Limb (tissue), 2 donors: ENCODE measurements around the gene NPPB.
A peak's percentile ranks its signal among the peaks of the same experiment; 100 is the strongest.
"Not testable (repeated sequence)": the region's sequence is repeated elsewhere in the genome, so short reads cannot be mapped to it uniquely, and the experiment has no call there.

ENCODE experiments used
- DNase-seq, 2 donors: peaks; one replicate each; pipeline ENCODE4 v3.0.0-alpha.2; 2016; ENCODE audit errors: extremely low spot score in 2 of 2

The NPPB gene

DNA sequence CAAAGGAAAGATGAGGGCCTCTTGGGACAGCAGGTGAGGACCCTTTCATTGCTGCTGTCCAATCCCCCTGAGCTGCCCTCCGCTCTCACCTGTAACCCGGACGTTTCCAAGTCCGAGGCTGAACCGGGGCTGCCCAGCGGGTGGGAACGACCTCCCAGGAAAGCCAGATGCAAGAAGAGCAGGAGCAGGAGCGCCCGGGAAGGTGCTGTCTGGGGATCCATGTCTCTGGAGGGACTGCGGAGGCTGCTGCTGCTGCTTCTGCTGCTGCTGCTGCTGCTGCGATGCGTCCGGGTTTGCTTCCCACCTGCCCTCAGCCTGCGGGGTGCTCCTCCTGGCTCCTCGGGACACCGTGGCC is at the start of gene NPPB:
Gene NPPB, minus strand, starts transcription at position 333 of the 355 bp plus-strand sequence. Its CDS starts 112 bp downstream, at position 221.
- no peak for DNase-seq

GRCh38 chr1:11908095-11908675 is 49.4 kb upstream of the NPPB start:
- peak in 1 of 2 donors; percentile 96 for DNase-seq

- DNase-seq, result peak; percentile 98
Observed at GRCh38 chr1:11907275-11908094, 48.7 kb upstream of the NPPB start.

DNA sequence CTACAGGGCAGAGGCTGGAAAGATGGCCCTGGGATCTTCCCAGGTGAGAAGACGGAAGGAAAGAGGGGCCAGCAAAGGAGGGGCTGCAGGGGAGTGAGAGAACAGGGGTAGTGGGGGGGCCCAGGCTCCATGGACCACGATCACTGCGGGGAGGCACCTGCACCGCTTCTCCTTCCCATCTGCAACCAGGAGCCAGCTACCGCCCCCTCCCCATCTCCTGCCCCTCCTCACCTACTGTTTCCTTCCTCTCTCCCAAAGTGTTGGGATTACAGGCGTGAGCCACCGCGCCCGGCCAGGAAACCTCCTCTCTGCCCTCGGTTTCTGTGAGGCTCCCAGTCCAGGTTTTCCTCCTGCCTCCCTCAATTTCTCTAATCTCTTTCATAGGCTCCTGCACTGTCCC is 48.1 kb upstream of the NPPB start:
- no peak for DNase-seq

GRCh38 chr1:11904978-11905377 is 46.2 kb upstream of the NPPB start:
- DNase-seq, result no peak

DNA sequence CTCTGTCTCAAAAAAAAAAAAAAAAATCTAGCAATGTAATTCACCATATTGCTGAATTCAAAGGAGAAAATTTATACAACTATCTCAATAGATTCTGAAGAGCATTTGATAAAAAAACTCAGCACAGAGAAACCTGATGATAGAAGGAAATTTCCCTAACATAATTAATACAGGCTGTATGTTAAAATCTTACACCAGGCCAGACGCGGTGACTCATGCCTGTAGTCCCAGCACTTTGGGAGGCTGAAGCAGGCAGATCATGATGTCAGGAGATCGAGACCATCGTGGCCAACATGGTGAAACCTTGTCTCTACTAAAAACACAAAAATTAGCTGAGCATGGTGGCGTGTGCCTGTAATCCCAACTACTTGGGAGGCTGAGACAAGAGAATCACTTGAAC is 45.4 kb upstream of the NPPB start:
- not testable (repeated sequence) for DNase-seq

GRCh38 chr1:11903210-11903609 is 44.5 kb upstream of the NPPB start:
- no peak for DNase-seq

DNA sequence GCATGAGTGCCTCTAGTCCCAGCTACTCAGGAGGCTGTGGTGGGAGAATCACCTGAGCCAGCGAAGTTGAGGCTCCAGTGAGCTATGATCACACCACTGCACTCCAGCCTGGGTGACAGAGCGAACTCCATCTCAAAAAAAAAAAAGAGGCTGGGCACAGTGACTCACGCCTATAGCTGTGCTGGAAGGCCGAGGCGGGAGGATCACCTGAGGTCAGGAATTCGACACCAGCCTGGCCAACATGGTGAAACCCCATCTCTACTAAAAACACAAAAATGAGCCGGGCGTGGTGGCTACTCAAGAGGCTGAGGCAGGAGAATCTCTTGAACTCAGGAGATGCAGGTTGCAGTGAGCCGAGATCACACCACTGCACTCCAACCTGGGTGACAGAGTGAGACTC is 42.7 kb upstream of the NPPB start:
- not testable (repeated sequence) for DNase-seq

DNA sequence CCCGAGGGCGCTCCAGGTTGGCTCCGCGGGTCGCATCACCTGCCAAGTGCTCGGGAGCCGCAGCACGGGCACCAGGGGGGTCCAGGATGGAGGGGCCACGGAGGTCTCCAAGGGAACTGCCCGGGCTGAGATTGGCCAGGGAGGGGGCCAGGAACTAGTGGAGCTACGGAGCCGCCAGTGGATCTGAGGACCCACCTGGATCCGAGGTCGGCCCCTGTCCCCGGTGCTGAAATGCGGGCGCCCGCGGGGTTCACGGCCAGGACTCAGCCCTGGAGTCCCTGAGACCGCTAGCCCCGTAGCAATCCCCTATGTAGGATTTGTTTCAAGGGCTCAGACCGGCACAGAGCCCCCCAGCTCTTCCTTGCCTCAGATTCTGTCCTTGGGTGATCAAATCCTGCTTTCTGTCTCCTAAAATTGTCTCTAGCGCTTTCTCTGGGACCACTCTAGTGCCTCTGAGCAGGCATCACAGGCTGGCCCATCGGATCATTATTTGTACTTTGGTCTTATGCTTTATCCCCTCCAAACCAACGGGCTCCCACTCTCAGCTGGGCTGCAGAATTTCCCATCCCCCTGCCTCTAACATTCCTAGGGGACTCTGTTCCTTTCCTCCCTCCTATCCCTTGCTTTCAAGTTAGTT is 40.2 kb upstream of the NPPB start:
- DNase-seq, result peak in 1 of 2 donors; percentile 58

DNA sequence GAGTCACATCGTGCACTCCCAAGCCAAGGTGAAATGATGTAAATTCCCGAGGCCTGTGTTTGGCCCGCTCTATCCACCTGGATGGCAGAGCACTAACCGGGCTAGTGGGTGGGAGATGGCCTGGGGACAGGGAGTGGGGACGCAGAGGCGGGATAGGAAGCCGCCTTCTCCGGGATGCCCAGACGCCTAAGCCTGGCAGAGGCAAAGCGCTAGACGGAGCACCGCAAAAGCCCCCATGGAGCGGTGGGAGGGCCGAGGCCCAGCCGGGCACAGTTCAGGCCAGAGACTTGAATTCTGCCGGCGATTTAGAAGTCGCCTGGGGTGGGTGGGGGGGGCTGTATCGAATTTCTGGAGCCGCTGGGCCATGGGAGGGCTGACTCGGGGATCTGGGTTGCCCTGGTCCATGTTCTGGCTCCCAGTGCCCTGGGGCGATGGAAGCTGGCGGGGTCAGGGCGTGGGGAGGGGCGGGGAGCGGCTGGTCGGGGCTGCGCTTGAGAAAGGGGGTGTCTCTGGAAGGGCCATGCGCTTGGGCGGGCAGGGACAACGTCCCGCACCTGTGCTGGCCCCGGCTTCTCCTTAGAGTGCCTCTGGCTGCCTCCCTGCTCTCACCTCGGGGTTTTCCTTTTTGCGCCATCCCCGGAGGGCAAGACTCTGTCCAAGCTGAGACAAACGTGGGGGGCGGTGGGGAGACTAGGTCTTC is 39.5 kb upstream of the NPPB start:
- no peak for DNase-seq

- DNase-seq, result not testable (repeated sequence)
Observed at GRCh38 chr1:11894501-11894900, 35.8 kb upstream of the NPPB start.

DNA sequence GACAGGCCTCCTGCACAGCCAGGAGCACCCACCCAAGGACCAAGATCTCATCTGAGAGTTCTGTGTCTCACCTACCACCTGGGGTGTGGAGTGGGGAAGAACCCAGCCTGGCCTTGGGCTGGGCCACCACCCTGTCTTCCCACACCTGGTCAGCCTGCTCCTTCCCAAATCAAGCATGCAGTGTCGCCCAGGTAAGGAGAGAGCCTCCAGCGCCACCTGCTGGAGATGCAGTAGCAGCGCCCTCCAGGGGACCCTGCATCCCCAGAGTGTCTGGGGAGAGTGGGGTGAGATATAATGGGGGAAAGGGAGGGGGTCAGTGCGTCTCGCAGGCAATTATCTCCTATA is 35.1 kb upstream of the NPPB start:
- DNase-seq, result peak in 1 of 2 donors; percentile 62

GRCh38 chr1:11891433-11892186 is 32.9 kb upstream of the NPPB start:
- DNase-seq, result no peak

DNA sequence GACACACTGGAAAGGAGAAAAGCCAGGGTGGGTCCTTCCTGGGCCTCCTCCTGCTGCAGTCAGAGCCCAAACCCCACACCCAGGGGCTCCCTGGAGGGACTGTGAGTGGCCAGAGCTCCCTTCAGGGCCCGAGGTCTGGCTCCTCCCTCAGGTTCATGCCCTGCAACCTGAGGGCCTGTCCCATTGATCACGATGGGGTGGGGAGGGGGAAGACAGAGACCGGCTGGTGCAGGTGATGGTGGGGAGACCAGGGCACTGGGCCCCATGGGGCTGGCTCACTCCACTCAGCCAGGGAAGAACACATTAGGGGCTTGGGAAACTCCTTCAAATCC is 30.1 kb upstream of the NPPB start:
- no peak for DNase-seq

DNA sequence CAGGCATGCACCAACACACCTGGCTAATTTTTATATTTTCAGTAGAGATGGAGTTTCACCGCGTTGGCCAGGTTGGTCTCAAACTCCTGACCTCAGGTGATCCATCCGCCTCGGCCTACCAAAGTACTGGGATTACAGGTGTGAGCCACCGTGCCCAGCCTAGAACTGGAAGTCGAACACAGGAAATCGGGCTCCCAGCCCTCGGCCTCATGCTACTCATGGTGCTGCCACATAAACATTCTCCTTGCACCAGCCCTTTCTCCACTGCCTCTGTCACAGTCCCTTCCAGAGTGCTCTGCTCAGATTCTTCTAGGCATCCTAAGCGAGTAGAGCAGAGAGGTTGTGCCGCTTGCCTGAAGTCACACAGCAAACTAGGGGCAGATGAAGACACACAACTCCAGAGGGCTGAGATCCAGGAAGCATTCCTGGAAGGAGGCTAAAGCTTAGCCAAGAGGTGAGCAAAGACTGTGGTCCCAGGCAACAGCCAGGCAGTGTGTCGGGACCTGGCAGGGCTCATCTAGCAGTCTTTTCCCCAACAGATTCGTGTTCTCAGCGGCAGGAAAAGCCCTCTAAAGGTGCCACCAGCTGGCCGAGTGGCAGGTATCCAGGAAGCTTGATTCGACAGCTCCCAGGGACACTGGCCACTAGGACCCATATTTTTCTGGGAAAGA is 29.6 kb upstream of the NPPB start:
- no peak for DNase-seq

DNA sequence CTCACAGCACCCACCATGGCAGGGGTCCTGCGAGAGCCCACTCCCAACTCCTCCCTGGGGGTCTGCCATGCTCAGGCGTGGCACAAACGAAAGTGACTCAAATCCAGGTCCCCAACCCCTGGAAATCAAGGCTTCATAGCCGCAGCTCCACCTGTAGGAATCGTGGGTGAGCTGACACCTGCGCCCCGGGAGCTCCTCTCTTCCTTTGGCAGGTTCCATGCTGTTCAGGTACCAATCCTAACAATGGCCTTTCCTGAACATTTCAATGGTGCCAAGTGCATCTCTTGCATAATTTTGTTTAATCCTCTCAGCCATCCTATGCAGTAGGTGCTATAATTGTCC is 28.9 kb upstream of the NPPB start:
- no peak for DNase-seq

- DNase-seq, result no peak
Observed at GRCh38 chr1:11886986-11887665, 28.4 kb upstream of the NPPB start.

DNA sequence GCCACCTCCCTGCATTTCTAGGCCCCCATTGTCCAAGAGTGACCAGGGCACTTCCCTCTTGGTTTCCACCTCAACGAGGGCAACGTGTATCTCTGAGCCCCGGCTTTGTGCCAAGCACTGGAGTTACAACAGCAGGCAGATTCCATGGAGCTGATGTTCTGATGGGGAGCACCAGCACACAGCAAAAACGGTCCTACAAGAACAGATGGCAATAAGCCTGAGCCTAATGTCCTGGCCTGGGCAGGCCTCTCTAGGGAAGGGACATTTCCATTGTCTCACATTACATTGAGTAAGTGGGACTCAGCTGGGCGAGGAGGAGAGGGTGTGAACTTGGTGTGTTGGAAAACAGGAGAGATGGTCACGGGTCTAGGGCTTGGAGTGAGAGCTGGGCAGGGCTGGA is 27.2 kb upstream of the NPPB start:
- no peak for DNase-seq

DNA sequence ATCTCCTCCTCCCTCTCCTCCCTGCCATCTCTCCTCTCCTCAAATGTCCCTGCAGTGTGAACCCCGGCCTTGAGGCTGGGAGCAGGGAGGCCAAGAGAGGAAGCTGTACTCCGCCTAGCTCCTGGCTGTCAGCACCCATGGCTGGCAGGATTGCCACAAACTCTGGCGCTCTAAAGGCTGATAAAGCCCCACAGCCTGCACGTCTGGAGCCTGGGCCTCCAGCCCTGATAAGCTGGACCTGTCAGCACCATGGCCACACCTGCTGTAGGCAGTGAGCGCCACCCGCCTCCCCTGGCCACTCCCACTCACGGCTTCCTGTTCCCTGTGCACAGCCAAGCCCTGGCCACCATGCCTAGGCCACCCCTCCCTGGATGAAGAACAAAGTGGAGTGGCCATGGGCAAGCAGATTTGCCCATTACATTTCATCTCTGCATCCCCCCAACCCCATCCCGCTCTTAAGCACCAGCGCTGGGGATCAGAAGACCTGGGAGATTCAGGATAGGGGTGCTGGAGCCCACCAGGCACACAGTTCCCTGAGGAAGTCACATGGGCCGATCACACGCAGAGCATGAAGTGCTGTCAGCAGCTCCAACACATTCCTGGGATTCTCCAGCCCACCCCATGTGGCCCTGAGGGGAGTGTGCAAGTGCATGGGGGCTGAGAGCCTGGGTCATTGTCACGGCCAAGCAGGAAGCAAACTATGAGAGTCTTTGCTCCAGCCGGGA is 24.2 kb upstream of the NPPB start:
- DNase-seq, result no peak
